HUDEP-2 (cell line): Measurements from ENCODE around the gene COPG1.
"Not testable (repeated sequence)": the region's sequence is repeated elsewhere in the genome, so short reads cannot be mapped to it uniquely, and the experiment has no call there.

Experiments
- DNase-seq, 76 experiments: peaks; one replicate each; lab custom pipeline; 2025; ENCODE audit not compliant: unreplicated experiment in 76 of 76; lab: John Stamatoyannopoulos, UW

Gene COPG1, protein sequence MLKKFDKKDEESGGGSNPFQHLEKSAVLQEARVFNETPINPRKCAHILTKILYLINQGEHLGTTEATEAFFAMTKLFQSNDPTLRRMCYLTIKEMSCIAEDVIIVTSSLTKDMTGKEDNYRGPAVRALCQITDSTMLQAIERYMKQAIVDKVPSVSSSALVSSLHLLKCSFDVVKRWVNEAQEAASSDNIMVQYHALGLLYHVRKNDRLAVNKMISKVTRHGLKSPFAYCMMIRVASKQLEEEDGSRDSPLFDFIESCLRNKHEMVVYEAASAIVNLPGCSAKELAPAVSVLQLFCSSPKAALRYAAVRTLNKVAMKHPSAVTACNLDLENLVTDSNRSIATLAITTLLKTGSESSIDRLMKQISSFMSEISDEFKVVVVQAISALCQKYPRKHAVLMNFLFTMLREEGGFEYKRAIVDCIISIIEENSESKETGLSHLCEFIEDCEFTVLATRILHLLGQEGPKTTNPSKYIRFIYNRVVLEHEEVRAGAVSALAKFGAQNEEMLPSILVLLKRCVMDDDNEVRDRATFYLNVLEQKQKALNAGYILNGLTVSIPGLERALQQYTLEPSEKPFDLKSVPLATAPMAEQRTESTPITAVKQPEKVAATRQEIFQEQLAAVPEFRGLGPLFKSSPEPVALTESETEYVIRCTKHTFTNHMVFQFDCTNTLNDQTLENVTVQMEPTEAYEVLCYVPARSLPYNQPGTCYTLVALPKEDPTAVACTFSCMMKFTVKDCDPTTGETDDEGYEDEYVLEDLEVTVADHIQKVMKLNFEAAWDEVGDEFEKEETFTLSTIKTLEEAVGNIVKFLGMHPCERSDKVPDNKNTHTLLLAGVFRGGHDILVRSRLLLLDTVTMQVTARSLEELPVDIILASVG

DNA sequence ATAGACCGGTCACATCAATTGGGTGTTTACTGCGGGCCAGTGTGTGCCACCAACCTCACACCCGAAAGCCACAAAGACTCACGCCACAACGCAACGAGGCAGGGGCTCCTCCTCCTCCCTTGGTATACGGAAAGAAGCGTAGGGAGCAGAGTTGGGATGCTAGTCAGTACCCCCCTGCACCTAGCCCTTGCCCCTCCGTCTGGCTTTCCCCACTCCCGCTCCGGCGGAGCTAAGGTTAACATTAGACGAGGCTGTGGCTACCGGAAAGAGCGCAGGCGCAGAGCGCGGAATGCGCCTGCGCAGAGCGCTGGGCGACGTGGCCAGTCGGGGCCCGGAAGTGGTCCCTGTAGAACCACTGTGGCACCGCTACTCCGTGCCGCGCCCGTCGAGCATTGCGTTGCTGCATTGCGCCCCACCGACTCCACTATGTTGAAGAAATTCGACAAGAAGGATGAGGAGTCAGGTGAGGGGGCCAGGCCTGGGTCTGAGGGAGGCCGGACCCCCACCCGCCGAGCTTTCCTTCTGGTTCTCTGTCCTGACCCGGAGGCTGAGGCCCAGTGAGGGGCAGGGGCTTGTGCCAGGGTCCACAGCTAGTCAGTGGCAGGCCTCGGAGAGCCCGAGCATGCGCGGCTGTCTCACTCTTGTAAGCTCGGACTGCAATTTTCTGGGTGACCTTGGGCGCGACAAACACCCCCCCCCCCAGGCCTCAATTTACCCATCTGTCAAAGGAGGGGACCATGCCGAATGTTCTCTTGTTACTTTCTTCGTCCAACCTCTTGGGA, at the start of gene COPG1:
Gene COPG1, plus strand, starts transcription at position 323 of the 782 bp plus-strand sequence. Its CDS starts 104 bp downstream, at position 427.
- DNase-seq: peak in 73 of 76 experiments; percentile 14 to 84 (median 71)

DNA sequence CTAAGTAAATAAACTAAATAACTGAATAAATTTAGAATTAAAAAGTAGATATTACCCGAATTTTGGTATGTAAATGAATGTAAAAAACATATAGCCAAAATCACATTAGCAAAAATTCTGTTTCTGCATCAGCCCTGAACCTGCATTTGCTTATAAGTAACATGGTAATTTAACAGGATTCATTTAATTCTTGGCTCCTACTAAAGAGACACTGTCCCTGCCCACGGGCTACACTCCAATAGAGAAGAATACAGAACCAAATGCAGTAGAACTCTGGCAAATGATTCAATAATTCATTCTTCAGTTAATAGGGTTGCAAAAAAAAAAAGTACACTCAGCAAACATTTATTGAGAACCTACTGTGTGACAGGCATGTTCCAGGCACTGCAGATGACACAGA, 44.9 kb upstream of the COPG1 start:
- DNase-seq: no peak

DNA sequence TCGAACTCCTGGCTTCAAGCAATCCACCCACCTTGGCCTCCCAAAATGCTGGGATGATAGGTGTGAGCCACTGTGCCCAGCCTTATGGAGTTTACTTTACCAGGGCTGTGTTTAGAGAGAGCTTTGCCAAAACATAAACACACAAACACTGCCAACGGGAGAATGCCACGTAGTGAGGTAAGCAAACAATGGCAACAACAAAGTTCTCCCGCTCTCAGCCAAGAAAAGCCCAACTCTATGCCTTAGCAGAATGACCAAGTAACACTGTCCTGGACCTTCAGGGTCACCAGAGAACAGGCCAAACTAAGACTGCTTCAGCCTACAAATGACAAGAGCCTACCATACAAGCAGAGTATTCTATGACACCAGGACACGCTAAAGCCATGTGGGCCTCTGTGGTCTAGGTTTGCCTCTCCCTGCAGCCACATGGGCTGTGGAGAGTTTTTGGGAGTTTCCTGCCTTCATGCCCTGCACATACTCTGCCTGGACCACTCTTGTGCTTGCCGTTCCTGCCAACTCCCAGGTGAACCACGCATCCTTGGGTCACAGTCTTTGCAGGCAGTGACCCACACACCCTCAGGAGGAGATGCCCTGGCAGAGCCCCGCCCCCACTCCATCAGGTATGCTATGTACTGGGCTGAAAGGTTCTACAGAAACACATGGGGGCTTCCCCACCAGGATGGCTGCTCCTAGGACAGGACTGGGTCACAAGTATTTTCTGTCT, 44.1 kb upstream of the COPG1 start:
- DNase-seq: no peak

DNA sequence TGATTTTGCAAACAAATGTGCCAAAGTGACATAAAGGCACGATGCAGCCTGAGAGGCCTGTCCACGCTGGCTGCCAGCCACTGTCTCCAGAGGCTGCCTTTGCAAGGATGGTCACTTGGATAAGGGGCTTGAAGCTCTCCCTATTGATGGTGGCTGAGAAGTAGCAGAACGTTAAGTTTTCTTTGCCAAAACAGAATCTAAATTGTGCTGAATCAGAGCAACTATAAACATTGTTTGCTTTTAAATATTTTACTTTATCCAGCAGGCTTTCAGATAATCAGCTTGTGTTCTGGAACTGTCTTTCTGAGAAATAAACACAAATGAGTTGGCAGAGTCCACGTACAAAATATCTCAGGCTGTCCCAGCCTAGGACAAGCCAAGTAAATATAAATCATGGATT, 41.9 kb upstream of the COPG1 start:
- DNase-seq: no peak

DNA sequence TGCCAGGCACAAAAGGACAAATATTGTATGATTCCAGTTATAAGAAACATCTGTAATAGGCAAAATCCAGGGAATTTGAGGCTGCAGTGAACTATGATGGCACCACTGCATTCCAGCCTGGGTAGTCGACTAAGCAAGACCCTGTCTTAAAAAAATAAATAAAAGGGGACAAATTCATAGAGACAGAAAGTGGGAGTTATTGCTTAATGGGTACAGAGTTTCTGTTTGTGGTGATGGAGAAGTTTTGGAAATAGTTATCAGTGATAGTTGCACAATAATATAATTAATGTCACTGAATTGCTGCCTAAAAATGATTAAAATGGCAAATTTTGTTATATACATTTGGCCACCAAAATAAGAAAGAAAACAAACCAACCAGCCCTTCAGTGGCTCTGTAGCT, 38.1 kb upstream of the COPG1 start:
- no peak for DNase-seq

DNA sequence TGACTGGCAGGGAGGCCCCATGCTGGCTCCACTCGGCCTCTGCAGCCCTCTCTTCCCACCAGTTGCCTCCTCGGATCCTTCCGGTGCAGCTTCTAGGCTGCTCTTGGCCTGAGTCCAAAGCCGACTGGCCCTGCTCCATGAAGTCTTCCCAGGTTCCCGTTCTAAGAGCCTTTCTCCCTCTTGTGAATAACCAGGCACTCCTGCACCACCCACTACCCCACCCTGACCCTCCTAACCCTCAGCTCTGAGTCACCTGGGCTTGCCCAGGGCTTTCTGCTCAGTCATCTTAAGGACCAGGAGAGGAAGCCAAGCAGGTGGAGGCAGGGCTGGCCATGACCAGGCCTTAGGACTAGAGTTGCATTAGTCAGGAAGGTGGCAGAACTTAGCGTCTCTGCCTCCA, 37.6 kb upstream of the COPG1 start:
- peak in 8 of 76 experiments; percentile 5 to 44 (median 16) for DNase-seq

DNA sequence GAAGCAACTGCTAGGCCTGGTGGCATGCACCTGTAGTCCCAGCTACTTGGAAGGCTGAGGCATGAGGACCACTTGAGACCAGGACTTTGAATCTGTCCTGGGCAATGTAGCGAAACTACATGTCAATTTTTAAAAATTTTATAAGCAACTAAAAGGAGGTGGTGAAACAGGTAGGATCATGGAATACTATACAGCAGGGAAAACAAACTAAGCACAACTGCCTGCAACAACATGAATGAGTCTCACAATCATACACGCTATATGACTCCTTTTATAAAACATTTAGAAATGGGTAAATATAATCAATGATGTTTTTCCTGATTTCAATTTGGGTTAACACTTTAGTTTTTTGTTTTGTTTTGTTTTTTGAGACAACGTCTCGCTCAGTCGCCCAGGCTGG, 36.2 kb upstream of the COPG1 start:
- DNase-seq: no peak

DNA sequence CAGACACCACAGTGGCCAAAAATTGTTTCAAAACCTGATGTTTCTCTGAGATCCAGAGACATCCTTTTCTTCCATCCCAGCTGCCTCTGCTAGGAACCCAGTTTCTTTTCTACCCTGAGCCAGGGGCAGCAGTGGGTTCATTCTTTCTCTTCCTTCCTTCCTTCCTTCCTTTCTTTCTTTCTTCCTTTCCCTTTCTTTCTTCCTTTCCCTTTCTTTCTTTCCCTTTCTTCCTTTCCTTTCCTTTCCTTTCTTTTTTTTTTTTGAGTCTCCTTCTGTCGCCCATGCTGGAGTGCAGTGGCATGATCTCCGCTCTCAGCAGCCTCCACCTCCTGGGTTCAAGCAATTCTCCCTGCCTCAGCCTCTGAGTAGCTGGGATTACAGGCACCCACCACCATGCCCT, 30.7 kb upstream of the COPG1 start:
- no peak for DNase-seq

DNA sequence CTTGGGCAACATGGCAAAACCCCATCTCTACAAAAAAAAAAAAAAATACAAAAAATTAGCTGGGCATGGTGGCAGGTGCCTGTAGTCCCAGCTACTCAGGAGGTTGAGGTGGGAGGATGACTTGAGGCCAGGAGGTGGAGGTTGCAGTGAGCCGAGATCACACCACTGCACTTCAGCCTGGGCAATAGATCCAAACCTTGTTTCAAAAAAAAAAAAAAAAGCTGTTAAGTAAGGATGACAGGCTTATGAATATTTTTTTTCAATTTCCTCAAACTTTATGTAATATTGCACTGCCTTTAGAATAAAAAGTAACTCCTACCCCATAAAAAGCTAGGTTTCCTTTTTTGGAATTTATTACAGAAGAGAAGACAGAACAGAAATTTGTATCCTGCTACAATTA, 25.0 kb upstream of the COPG1 start:
- DNase-seq: not testable (repeated sequence)

DNA sequence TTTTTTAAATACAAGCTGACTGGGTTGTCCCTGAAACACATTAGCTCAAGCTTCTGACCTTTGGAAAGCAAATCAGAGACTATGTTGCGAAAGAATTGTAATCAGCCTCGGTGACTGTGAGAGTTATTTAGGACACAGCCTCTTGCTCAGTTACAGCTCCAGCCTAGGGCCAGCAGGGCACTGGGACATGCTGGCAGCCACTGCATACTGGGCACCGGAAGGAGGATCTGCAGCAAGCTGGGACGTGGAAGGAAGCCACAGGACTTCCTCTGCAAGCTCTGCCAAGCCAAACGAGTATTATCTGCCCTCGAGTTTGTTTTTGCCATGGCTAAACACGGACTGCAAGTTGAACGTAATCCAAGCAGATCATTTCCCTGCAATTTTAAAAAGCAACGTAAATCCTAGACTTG, 24.4 kb upstream of the COPG1 start:
- peak in 57 of 76 experiments; percentile 3 to 62 (median 34) for DNase-seq

DNA sequence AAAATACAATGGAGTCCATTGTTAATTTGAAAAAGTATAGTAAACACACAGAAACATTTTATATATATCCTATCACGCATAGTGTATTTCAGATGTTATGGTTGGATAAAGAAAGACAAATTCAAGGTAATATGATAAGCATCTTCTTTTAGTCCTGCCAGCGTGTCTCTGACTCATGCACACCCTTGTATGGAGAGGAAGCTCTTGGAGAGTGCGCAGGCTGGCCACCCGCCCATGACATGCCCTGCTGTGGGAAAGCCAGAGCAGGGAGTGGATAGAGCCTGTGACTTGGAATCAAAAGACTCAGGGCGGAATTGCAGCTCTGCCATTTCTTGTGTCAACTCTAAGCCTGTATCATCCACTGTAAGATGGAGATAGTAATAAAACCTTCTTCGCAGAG, 23.0 kb upstream of the COPG1 start:
- DNase-seq: peak in 68 of 76 experiments; percentile 6 to 81 (median 56)

DNA sequence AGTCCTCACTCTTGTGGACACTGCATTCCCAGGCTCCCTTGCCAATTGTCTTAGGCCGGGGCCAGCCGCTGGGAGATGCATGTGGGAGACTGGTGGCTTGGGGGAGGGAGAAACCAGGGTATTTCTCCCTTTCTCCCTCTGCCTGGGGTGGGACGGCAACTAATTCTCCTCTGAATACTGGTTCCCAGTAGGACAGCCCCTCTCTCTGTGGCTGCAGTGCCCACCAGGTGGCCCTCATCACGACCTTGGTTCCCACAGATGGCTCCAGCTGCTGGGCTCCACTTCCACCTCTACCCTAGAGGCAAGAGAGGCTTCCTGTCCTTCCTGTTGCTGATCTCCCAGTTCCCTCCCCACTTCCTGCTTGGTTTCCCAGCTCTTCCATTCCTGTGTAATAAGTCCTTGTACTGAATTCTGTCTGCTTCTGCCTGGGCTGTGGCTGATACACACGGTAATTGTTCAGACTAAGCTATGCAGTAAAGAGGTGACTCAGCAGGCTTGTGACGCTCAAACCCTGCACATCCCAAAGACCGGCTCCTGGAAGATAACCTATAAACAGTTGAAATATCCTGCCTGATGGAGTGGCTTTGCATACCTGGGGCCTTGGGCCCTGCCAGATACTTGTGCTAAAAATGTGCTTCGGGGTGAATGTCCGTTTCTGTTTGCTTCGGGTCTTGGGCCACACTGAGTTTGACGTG, 20.4 kb upstream of the COPG1 start:
- DNase-seq: peak in 1 of 76 experiments; percentile 20

DNA sequence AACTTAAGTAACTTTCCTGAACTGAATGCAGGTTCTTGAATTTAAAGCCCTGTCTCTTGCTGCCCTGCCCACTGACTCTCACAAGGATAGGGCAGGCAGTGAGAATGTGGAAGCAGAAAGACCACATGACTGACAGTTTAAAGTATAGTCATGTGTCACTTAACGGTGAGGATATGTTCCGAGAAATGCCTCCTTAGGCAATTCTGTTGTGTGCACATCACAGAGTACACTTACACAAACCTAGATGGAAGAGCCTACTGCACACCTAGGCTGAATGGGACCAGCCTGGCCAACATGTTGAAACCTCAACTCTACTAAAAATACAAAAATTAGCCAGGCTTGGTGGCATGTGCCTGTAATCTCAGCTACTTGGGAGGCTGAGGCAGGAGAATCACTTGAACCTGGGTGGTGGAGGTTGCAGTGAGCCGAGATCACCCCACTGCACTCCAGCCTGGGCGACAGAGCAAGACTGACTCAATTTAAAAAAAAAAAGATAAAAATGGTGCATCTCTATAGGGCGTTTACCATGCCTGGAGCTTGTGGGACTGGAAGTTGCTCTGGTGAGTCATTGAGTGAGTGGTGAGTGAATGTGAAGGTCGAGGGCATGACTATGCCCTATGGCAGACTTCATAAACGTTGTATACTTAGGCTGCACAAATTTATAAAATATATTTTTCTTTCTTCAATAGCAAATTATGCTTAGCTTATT, 18.9 kb upstream of the COPG1 start:
- peak in 59 of 76 experiments; percentile 13 to 79 (median 48) for DNase-seq

DNA sequence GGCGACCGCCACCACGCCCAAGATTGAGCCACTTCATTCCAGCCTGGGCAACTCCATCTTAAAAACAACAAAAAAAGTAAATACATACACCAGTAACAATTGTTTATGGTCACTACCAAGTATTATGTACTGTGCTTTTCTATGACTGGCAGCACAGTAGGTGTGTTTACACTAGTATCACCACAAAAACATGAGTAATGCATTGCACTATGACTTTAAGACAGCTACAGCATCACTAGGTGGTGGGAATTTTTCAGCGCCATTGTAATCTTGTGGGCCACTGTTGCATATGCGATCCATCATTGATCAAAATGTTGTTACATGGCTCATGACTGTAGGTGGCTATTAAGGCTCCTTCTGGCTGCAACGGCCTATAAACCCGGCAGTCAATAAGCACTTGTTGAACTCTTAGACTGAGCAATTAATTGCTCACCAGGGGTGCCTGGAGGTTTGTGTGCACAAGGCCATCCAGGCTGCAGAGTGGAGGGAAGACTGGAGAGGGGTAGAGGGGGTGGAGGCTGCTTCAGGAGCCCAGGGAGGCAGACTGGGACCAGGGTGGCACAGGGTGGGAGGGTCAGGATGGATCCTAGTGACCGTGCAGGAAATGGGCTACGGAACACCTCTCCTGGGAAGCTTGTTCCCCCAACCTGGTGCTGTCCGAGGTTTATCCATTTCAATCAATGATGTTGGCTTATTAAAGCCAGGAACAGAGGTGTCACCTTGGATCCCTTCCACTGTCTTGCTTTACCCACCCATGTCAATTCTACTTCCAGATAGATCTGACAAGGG, 17.9 kb upstream of the COPG1 start:
- no peak for DNase-seq

DNA sequence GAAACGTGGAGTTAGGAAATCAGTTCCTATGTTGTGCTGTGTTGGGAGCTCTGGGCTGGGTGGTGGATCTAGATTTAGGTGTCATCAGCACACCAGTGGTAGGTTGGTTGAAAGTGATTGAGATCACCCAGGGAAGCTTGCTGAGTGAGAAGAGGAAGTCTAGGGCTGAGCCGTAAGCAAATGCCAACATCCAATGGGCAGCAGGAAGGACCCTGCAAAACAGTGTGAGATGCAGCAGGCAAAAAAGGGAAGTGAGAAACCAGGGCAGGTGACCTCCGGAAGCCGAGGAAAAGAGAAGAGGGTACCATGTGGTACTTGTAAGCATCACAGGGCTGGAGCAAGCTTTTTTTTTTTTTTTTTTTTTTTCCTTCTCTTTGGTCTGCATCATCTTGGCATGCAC, 15.9 kb upstream of the COPG1 start:
- DNase-seq: no peak

DNA sequence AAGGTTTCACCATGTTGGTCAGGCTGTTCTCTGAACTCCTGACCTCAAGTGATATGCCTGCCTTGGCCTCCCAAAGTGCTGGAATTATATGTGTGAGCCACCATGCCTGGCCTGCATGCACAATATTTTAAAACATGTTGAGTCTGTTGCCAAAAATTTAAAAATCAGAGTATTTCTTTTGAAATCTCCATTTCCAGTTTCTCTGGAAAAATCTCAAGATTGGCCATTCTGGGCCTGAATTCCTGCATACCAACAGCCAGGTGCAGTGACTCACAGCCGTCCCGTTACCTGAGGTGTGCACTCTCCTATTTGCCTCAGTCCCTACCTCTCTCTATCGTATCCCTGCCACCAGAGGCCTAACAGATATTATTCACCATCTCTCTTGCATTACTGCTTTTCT, 15.0 kb upstream of the COPG1 start:
- no peak for DNase-seq

DNA sequence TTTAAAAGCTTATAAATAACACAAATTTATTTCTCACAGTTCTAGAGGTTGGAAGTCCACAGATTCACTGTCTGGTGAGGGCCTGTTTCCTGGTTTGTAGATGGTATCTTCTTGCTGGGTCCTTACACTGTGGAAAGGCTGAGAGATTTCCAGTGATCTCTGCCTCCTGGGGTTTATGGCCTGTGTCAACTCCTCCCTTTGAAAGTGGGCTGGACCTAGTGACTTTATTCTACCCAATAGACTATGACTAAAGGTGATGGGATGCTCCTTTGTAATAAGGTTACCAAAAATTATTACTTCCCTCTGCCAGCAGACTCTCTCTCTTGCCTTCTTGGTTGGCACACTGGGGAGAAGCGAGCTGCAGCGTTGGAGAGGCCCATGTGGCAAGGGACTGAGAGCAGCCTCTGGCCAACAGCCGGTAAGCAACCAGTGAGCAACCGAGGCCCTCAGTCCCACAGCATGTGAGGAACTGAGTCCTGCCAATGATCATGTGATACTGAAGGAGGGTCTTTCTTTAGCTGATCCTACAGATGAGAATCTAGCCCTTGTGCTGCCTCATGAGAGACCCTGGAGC, 14.0 kb upstream of the COPG1 start:
- no peak for DNase-seq
